CD4-positive, alpha-beta memory T cell (primary cell): ENCODE data around the gene APLN. TPM values are rescaled to one million over a fixed set of nuclear protein-coding genes. Genes with fewer than 3 reads are reported as not detected.

Source experiments
- CTCF ChIA-PET: fragments of 350-600 bp; sonication (Branson Sonifier 250); formaldehyde crosslinking; loops from one replicate; lab custom pipeline; 2021; ENCODE audit warnings: inconsistent platforms; ENCODE audit not compliant: partially characterized antibody; lab: Charles Lee
- POLR2A ChIA-PET: fragments of 350-600 bp; sonication (Branson Sonifier 250); formaldehyde crosslinking; loops from one replicate; lab custom pipeline; 2021; ENCODE audit not compliant: partially characterized antibody; lab: Charles Lee
- DNase-seq, 5 donors: peaks; one replicate each; pipeline versions ENCODE4 v3.0.0 to v3.0.0-alpha.2; 2020 to 2022; ENCODE audit warnings: mixed read lengths in 1 of 5
- H3K27ac ChIP-seq: one replicate; pipeline ENCODE4 v1.7.0; 2013; ENCODE audit warnings: low read depth, low read length
- H3K27me3 ChIP-seq: 2 replicates; pipeline ENCODE4 v1.7.0; 2013; ENCODE audit warnings: mild to moderate bottlenecking, low read length, moderate library complexity; ENCODE audit not compliant: insufficient read depth
- H3K36me3 ChIP-seq: 2 replicates; pipeline ENCODE4 v1.7.0; 2013; ENCODE audit warnings: mild to moderate bottlenecking, low read length, moderate library complexity; ENCODE audit not compliant: insufficient read depth
- H3K4me1 ChIP-seq: 2 replicates; pipeline ENCODE4 v1.7.0; 2013; ENCODE audit warnings: mild to moderate bottlenecking, low read length, moderate library complexity; ENCODE audit not compliant: insufficient read depth
- H3K4me3 ChIP-seq, 2 donors: one replicate each; pipeline ENCODE4 v1.7.0; 2013; ENCODE audit warnings: low read length in 2 of 2, mild to moderate bottlenecking in 1 of 2
- H3K9me3 ChIP-seq, 2 donors: one replicate each; pipeline ENCODE4 v1.7.0; 2013; ENCODE audit warnings: low read length in 2 of 2, control low read depth in 1 of 2; ENCODE audit not compliant: control insufficient read depth in 1 of 2
- H3K27ac Mint-ChIP-seq, 7 donors: one replicate each; pipeline ENCODE4 v1.8.0; 2020 to 2021; ENCODE audit warnings: mixed read lengths in 7 of 7, mild to moderate bottlenecking in 6 of 7, inconsistent platforms in 3 of 7, moderate library complexity in 3 of 7
- H3K27me3 Mint-ChIP-seq, 2 donors: one replicate each; pipeline ENCODE4 v1.8.0; 2020 to 2021; ENCODE audit warnings: mixed read lengths in 2 of 2
- H3K36me3 Mint-ChIP-seq, 2 donors: one replicate each; pipeline ENCODE4 v1.8.0; 2020 to 2021; ENCODE audit warnings: mixed read lengths in 2 of 2, inconsistent platforms in 1 of 2, mild to moderate bottlenecking in 1 of 2
- H3K4me1 Mint-ChIP-seq, 4 donors: one replicate each; pipeline ENCODE4 v1.8.0; 2020 to 2021; ENCODE audit warnings: mixed read lengths in 4 of 4, mild to moderate bottlenecking in 1 of 4
- H3K4me3 Mint-ChIP-seq, 8 donors: one replicate each; pipeline ENCODE4 v1.8.0; 2020 to 2021; ENCODE audit warnings: mixed read lengths in 8 of 8, mild to moderate bottlenecking in 7 of 8, moderate library complexity in 6 of 8, inconsistent platforms in 3 of 8
- H3K9me3 Mint-ChIP-seq, 8 donors: one replicate each; pipeline ENCODE4 v1.8.0; 2020 to 2021; ENCODE audit warnings: mixed read lengths in 8 of 8, mild to moderate bottlenecking in 5 of 8, inconsistent platforms in 3 of 8, moderate library complexity in 1 of 8
- intact Hi-C: fragments of 100-400 bp; cut with micrococcal nuclease; formaldehyde crosslinking; loops from one replicate; pipeline ENCODE4 v1.15.1; 2023
- polyA plus RNA-seq, 2 donors: library from polyadenylated mRNA; unstranded; fragments of 300-500 nt; fragmentation: Illumina TruSeq; gene quantifications; one replicate each; pipeline ENCODE4 v1.2.3, GENCODE V29; 2021
- total RNA-seq, 2 experiments: library from RNA; stranded (reverse); gene quantifications; one replicate each; pipeline ENCODE4 v1.2.3, GENCODE V29; 2021

APLN gene
- total and polyA plus RNA-seq, 4 experiments from 2014 or later: not detected

DNA sequence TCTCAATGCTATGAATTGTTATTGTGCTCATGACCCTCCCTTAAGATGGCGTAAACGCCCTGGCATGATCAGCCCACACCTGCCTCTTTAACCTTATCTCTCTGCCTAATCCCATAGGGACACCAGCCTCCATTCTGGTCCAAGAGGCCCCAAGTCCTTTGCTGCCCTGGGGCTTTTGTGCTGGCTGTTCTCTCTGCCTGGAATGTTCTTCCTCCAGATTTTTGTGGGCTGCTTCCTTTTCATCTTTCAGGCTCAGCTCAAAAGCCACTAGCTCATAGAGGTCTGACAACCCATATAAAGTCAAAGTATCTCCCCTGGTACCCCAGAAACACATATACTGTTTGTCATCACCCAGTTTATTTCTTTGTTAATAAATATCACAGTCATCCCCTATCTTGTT lies 42.4 kb downstream of the APLN start:
- no peaks in the 10 kb centered on the region for H3K36me3 Mint-ChIP-seq
- H3K27me3 Mint-ChIP-seq: no peaks in the 10 kb centered on the region
- H3K9me3 Mint-ChIP-seq: peaks cover 0 to 3% (median 0%) of the 10 kb centered on the region in 8 donors
- Histone ChIP-seq H3K27ac (no peak overlapping the region), H3K4me1 (peaks cover 12% of the 10 kb centered on the region), H3K27me3 (no peaks in the 10 kb centered on the region), H3K9me3 (no peaks in the 10 kb centered on the region), H3K36me3 (no peaks in the 10 kb centered on the region), H3K4me3 (no peak overlapping the region)
- H3K4me1 Mint-ChIP-seq: peaks cover 6 to 9% (median 7%) of the 10 kb centered on the region in 4 donors
- H3K27ac Mint-ChIP-seq: peak overlapping the region in 3 of 7 donors; percentile 32 to 60 (median 38)
- intact Hi-C loops: no loop called here
- no peak for DNase-seq
- ChIA-PET CTCF (interaction anchor here (1.0 kb wide), 1 partner anchor 448 kb away, joined by 3 read pairs; no protein-coding TSS in a partner anchor), POLR2A (no interaction called here)
- H3K4me3 Mint-ChIP-seq: no peak overlapping the region

DNA sequence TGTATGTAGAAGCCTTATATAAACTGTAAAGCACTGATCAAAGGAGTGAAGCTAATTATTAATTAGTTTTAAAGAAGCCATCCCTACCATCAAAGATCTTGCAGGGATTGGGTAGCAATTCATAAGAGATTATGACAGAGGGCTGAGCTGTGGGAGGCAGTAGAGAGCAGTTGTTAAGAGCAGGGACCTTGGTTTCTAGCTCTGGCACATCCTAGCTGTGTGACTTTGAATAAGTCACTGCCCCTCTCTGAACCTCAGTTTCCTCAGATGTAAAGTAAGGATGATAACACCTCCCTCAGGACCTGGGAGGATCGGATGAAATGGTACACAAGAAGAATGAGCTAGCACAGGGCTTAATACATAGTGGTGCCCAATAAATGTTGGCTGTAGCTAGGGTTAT lies 45.4 kb downstream of the APLN start:
- no peaks in the 10 kb centered on the region for H3K36me3 Mint-ChIP-seq
- DNase-seq: no peak
- Histone ChIP-seq H3K4me1 (peaks cover 18% of the 10 kb centered on the region), H3K27me3 (no peaks in the 10 kb centered on the region), H3K27ac (no peak overlapping the region), H3K36me3 (no peaks in the 10 kb centered on the region), H3K4me3 (no peak overlapping the region), H3K9me3 (no peaks in the 10 kb centered on the region)
- no peak overlapping the region for H3K27ac Mint-ChIP-seq
- peaks cover 6 to 24% (median 18%) of the 10 kb centered on the region in 4 donors for H3K4me1 Mint-ChIP-seq
- POLR2A ChIA-PET: no interaction called here
- H3K4me3 Mint-ChIP-seq: no peak overlapping the region
- intact Hi-C loops: loop anchor here (5.0 kb wide), 1 partner anchor 1293 kb away; the partner anchor contains the start of gene ENOX2
- CTCF ChIA-PET: interaction anchor here (0.6 to 2.2 kb wide), 5 partner anchors 27 to 565 kb away, joined by 3 to 9 read pairs (median 4); no protein-coding TSS in a partner anchor
- H3K27me3 Mint-ChIP-seq: no peaks in the 10 kb centered on the region
- no peaks in the 10 kb centered on the region for H3K9me3 Mint-ChIP-seq

GRCh38 chrX:129608496-129608895 lies 46.3 kb downstream of the APLN start:
- Histone ChIP-seq H3K4me3 (no peak overlapping the region), H3K27ac (no peak overlapping the region), H3K9me3 (no peaks in the 10 kb centered on the region), H3K4me1 (peaks cover 14% of the 10 kb centered on the region), H3K27me3 (no peaks in the 10 kb centered on the region), H3K36me3 (no peaks in the 10 kb centered on the region)
- no peak for DNase-seq
- Mint-ChIP-seq H3K27ac (no peak overlapping the region), H3K4me3 (no peak overlapping the region), H3K36me3 (no peaks in the 10 kb centered on the region), H3K27me3 (no peaks in the 10 kb centered on the region), H3K4me1 (peaks cover 2 to 26% (median 19%) of the 10 kb centered on the region in 4 donors), H3K9me3 (no peaks in the 10 kb centered on the region)
- CTCF ChIA-PET: interaction anchor here (0.8 to 2.2 kb wide), 3 partner anchors 12 to 452 kb away, joined by 3 to 9 read pairs (median 5); no protein-coding TSS in a partner anchor
- intact Hi-C loops: loop anchor here (5.0 kb wide), 1 partner anchor 1294 kb away; the partner anchor contains the start of gene ENOX2
- POLR2A ChIA-PET: no interaction called here

- no peaks in the 10 kb centered on the region for H3K9me3 ChIP-seq
- peak; percentile 48 to 65 (median 58) for DNase-seq
- H3K4me1 ChIP-seq: peaks cover 12% of the 10 kb centered on the region
- H3K27ac ChIP-seq: no peak overlapping the region
- Mint-ChIP-seq H3K27me3 (no peaks in the 10 kb centered on the region), H3K9me3 (no peaks in the 10 kb centered on the region), H3K4me1 (peaks cover 2 to 25% (median 18%) of the 10 kb centered on the region in 4 donors), H3K36me3 (no peaks in the 10 kb centered on the region), H3K27ac (peak overlapping the region in 1 of 7 donors; percentile 50), H3K4me3 (peak overlapping the region in 1 of 8 donors; percentile 39)
- H3K27me3 ChIP-seq: no peaks in the 10 kb centered on the region
- no peak overlapping the region for H3K4me3 ChIP-seq
- intact Hi-C loops: loop anchor here (1.0 to 5.0 kb wide), 5 partner anchors 118 to 1295 kb away; partner anchors contain the start of gene ENOX2
- no peaks in the 10 kb centered on the region for H3K36me3 ChIP-seq
- ChIA-PET POLR2A (interaction anchor here (0.6 kb wide), 1 partner anchor 581 kb away, joined by 3 read pairs; no protein-coding TSS in a partner anchor), CTCF (interaction anchor here (1.3 to 3.7 kb wide), 2 partner anchors 119 to 454 kb away, joined by 6 to 16 read pairs; no protein-coding TSS in a partner anchor)
Measured at GRCh38 chrX:129606918-129607317, 47.8 kb downstream of the APLN start.

- ChIA-PET POLR2A (interaction anchor here (0.7 kb wide), 1 partner anchor 177 kb away, joined by 3 read pairs; no protein-coding TSS in a partner anchor), CTCF (interaction anchor here (0.7 to 1.9 kb wide), 5 partner anchors 10 to 468 kb away, joined by 3 to 9 read pairs (median 4); no protein-coding TSS in a partner anchor)
- no peaks in the 10 kb centered on the region for H3K36me3 ChIP-seq
- no peak overlapping the region for H3K4me3 Mint-ChIP-seq
- no peaks in the 10 kb centered on the region for H3K27me3 ChIP-seq
- peak in 3 of 5 donors; percentile 9 to 21 (median 17) for DNase-seq
- peaks cover 5 to 21% (median 15%) of the 10 kb centered on the region in 4 donors for H3K4me1 Mint-ChIP-seq
- H3K36me3 Mint-ChIP-seq: no peaks in the 10 kb centered on the region
- no peaks in the 10 kb centered on the region for H3K9me3 Mint-ChIP-seq
- no peak overlapping the region for H3K4me3 ChIP-seq
- no peaks in the 10 kb centered on the region for H3K9me3 ChIP-seq
- H3K27me3 Mint-ChIP-seq: no peaks in the 10 kb centered on the region
- intact Hi-C loops: loop anchor here (1.0 to 5.0 kb wide), 2 partner anchors 459 to 1316 kb away; no protein-coding TSS in a partner anchor
- no peak overlapping the region for H3K27ac ChIP-seq
- H3K27ac Mint-ChIP-seq: peak overlapping the region in 1 of 7 donors; percentile 0
- H3K4me1 ChIP-seq: peaks cover 12% of the 10 kb centered on the region
Measured at GRCh38 chrX:129600981-129601424, 53.8 kb downstream of the APLN start.

DNA sequence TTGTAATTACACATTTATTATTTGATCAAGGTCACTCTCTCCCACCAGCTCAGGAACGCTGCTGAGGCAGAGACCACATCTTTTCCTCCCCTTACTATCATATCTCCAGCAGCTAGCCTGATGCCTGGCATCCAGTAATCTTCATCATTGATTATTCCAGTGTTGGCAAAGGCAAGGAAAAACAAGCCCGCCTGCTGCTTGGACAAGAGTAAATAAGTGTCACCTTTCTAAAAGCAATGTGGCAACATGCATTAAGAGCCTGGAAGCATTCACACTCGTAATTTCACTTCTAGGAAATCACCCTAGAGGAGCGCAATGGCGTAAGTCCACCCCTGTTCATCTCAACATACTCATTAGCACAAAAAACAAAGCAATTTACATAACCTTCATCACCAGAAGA lies 54.8 kb downstream of the APLN start:
- H3K9me3 ChIP-seq: no peaks in the 10 kb centered on the region
- H3K4me1 Mint-ChIP-seq: peaks cover 5 to 16% (median 11%) of the 10 kb centered on the region in 4 donors
- no peak overlapping the region for H3K4me3 ChIP-seq
- no peak overlapping the region for H3K27ac ChIP-seq
- no peak overlapping the region for H3K27ac Mint-ChIP-seq
- no peaks in the 10 kb centered on the region for H3K9me3 Mint-ChIP-seq
- H3K4me3 Mint-ChIP-seq: no peak overlapping the region
- H3K4me1 ChIP-seq: peaks cover 11% of the 10 kb centered on the region
- POLR2A ChIA-PET: no interaction called here
- DNase-seq: no peak
- CTCF ChIA-PET: interaction anchor here (1.5 to 1.9 kb wide), 2 partner anchors 18 to 461 kb away, joined by 3 to 6 read pairs; no protein-coding TSS in a partner anchor
- no peaks in the 10 kb centered on the region for H3K36me3 Mint-ChIP-seq
- no peaks in the 10 kb centered on the region for H3K27me3 ChIP-seq
- no peaks in the 10 kb centered on the region for H3K27me3 Mint-ChIP-seq
- intact Hi-C loops: loop anchor here (5.0 kb wide), 1 partner anchor 1317 kb away; no protein-coding TSS in a partner anchor
- H3K36me3 ChIP-seq: no peaks in the 10 kb centered on the region

GRCh38 chrX:129599499-129599898 lies 55.3 kb downstream of the APLN start:
- H3K27ac Mint-ChIP-seq: no peak overlapping the region
- DNase-seq: no peak
- H3K4me3 ChIP-seq: no peak overlapping the region

More at GRCh38 chrX:129599499-129599898, 55.3 kb downstream of the APLN start:
- POLR2A ChIA-PET: no interaction called here
- Mint-ChIP-seq H3K4me1 (peaks cover 5 to 15% (median 9%) of the 10 kb centered on the region in 4 donors), H3K36me3 (no peaks in the 10 kb centered on the region), H3K9me3 (no peaks in the 10 kb centered on the region), H3K27me3 (no peaks in the 10 kb centered on the region), H3K4me3 (no peak overlapping the region)
- no peaks in the 10 kb centered on the region for H3K9me3 ChIP-seq
- H3K27me3 ChIP-seq: no peaks in the 10 kb centered on the region
- intact Hi-C loops: no loop called here
- no peaks in the 10 kb centered on the region for H3K36me3 ChIP-seq
- peaks cover 6% of the 10 kb centered on the region for H3K4me1 ChIP-seq
- CTCF ChIA-PET: interaction anchor here (1.5 to 1.9 kb wide), 2 partner anchors 19 to 461 kb away, joined by 3 to 6 read pairs; no protein-coding TSS in a partner anchor
- no peak overlapping the region for H3K27ac ChIP-seq
